K562 (cell line): ENCODE data around the gene MYH9. TPM values are rescaled to one million over a fixed set of nuclear protein-coding genes. Genes with fewer than 3 reads are reported as not detected.

ENCODE experiments used
- GATA2 ChIP-seq: sonication (generic); formaldehyde crosslinking; IDR thresholded peaks from 2 replicates; pipeline ENCODE4 v1.4.0; 2020; ENCODE audit warnings: mild to moderate bottlenecking, missing genetic modification reagents
- HDAC2 ChIP-seq: fragments of 450-650 bp; IDR thresholded peaks from 2 replicates; pipeline ENCODE4 v1.6.1; 2016; ENCODE audit warnings: mild to moderate bottlenecking
- NCOA4 ChIP-seq: fragments of 450-650 bp; IDR thresholded peaks from 2 replicates; pipeline ENCODE4 v1.6.1; 2018; ENCODE audit warnings: mild to moderate bottlenecking; ENCODE audit not compliant: partially characterized antibody
- PHTF2 ChIP-seq: fragments of 250-450 bp; sonication (Bioruptor Pico); IDR thresholded peaks from 2 replicates; pipeline ENCODE4 v1.5.0; 2021; ENCODE audit warnings: mild to moderate bottlenecking
- POLR2AphosphoS2 ChIP-seq: IDR thresholded peaks from 2 replicates; pipeline ENCODE4 v1.6.1; 2012; ENCODE audit warnings: low read length, improper control_type of control experiment
- RBM15 ChIP-seq: fragments of 200-400 bp; formaldehyde crosslinking; IDR thresholded peaks from 2 replicates; pipeline ENCODE4 v1.6.1; 2018; ENCODE audit warnings: mild to moderate bottlenecking, low read length, moderate library complexity; ENCODE audit not compliant: insufficient read depth
- SMARCA4 ChIP-seq: fragments of 450-650 bp; IDR thresholded peaks from 2 replicates; pipeline ENCODE4 v1.6.1; 2016
- SNIP1 ChIP-seq: fragments of 450-650 bp; IDR thresholded peaks from 2 replicates; pipeline ENCODE4 v1.7.1; 2017; ENCODE audit warnings: low read depth, mild to moderate bottlenecking
- SOX6 ChIP-seq: fragments of 450-650 bp; IDR thresholded peaks from 2 replicates; pipeline ENCODE4 v1.6.1; 2014; ENCODE audit warnings: mild to moderate bottlenecking
- TOE1 ChIP-seq, 2 experiments: fragments of 450-650 bp in 1 of 2; sonication (generic) in 1 of 2; formaldehyde crosslinking in 1 of 2; IDR thresholded peaks; 2 replicates each; pipeline versions ENCODE4 v1.7.1 to v1.8.0; 2016 to 2022; ENCODE audit warnings: borderline replicate concordance in 2 of 2, mild to moderate bottlenecking in 2 of 2, antibody characterized with exemption in 1 of 2, inconsistent platforms in 1 of 2, low read depth in 1 of 2, missing genetic modification reagents in 1 of 2, moderate library complexity in 1 of 2
- ZFP36 ChIP-seq: fragments of 150-350 bp; IDR thresholded peaks from 2 replicates; pipeline ENCODE4 v1.6.1; 2018; ENCODE audit warnings: low read length, low read depth; ENCODE audit not compliant: partially characterized antibody
- polyA plus RNA-seq, 8 experiments: library from polyadenylated mRNA; depleted of rRNA in 4 of 8; stranded (reverse) in 5 of 8; unstranded in 3 of 8; fragments of >200 nt; fragmentation: Nextera tagmentation in 2 of 8; fragmentation: Illumina TruSeq in 1 of 8; extraction: Ambion mirVana in 2 of 8; extraction: Trizol in 1 of 8; gene quantifications; 2 replicates each; pipeline versions ENCODE4 v1.2.1 to v1.2.3, GENCODE V29; 2011 to 2014; ENCODE audit warnings: inconsistent platforms in 1 of 8, missing spikeins in 1 of 8
- total RNA-seq, 7 experiments: library from RNA; depleted of rRNA in 6 of 7; stranded (reverse); fragments of >200 nt in 6 of 7; fragmentation: Illumina TruSeq in 2 of 7; extraction: Trizol in 2 of 7; gene quantifications; 2 replicates each; pipeline versions ENCODE4 v1.2.1 to v1.2.3, GENCODE V29; 2011 to 2021; ENCODE audit warnings: low replicate concordance in 1 of 7
- TF ChIP-seq, protein P1 (sequence below): fragments of 450-650 bp; IDR thresholded peaks from 2 replicates; pipeline ENCODE4 v1.6.1; 2018; ENCODE audit not compliant: partially characterized antibody
- TF ChIP-seq, protein P2 (sequence below): fragments of 450-650 bp; IDR thresholded peaks from 2 replicates; pipeline ENCODE4 v1.6.1; 2014; ENCODE audit warnings: low read depth, mild to moderate bottlenecking, moderate library complexity, borderline replicate concordance

MYH9 gene
- total and polyA plus RNA-seq, 9 of the 15 experiments (the other 6 are each of a cell fraction or from before 2014, with no cell fraction given), result 0.71 to 111 (median 24.6) TPM

DNA sequence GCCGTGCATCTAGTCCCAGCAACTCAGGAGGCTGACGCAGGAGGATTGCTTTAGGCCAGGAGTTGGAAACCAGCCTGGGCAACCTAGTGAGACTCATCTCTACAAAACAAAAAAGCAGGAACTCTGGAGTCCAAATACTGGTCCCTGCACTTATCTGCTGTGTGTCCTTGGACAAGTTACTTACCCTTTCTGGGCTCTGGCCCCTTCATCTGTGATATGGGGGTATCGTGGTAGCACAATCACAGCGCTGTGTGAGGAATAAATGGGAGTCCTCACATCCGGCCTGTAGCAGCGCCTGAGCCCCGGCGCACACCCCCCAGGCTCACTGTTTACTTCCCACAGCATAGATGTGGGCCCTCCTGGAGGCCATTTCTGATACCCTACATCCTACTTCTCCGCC, 44.2 kb upstream of the MYH9 start (continued):
- TF ChIP-seq, protein P1, sequence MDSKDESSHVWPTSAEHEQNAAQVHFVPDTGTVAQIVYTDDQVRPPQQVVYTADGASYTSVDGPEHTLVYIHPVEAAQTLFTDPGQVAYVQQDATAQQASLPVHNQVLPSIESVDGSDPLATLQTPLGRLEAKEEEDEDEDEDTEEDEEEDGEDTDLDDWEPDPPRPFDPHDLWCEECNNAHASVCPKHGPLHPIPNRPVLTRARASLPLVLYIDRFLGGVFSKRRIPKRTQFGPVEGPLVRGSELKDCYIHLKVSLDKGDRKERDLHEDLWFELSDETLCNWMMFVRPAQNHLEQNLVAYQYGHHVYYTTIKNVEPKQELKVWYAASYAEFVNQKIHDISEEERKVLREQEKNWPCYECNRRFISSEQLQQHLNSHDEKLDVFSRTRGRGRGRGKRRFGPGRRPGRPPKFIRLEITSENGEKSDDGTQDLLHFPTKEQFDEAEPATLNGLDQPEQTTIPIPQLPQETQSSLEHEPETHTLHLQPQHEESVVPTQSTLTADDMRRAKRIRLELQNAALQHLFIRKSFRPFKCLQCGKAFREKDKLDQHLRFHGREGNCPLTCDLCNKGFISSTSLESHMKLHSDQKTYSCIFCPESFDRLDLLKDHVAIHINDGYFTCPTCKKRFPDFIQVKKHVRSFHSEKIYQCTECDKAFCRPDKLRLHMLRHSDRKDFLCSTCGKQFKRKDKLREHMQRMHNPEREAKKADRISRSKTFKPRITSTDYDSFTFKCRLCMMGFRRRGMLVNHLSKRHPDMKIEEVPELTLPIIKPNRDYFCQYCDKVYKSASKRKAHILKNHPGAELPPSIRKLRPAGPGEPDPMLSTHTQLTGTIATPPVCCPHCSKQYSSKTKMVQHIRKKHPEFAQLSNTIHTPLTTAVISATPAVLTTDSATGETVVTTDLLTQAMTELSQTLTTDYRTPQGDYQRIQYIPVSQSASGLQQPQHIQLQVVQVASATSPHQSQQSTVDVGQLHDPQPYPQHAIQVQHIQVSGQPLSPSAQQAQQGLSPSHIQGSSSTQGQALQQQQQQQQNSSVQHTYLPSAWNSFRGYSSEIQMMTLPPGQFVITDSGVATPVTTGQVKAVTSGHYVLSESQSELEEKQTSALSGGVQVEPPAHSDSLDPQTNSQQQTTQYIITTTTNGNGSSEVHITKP, result no peak
- TF ChIP-seq, protein P2, sequence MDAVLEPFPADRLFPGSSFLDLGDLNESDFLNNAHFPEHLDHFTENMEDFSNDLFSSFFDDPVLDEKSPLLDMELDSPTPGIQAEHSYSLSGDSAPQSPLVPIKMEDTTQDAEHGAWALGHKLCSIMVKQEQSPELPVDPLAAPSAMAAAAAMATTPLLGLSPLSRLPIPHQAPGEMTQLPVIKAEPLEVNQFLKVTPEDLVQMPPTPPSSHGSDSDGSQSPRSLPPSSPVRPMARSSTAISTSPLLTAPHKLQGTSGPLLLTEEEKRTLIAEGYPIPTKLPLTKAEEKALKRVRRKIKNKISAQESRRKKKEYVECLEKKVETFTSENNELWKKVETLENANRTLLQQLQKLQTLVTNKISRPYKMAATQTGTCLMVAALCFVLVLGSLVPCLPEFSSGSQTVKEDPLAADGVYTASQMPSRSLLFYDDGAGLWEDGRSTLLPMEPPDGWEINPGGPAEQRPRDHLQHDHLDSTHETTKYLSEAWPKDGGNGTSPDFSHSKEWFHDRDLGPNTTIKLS, result no peak
- TF ChIP-seq ZFP36 (peak; percentile 73), SNIP1 (no peak), GATA2 (CRISPR knock-in tag) (no peak), POLR2AphosphoS2 (no peak), HDAC2 (no peak), SMARCA4 (no peak), NCOA4 (no peak), SOX6 (no peak), TOE1 (IDR thresholded peaks at IDR 0.05; ENCODE audit: borderline replicate concordance) (no peak), TOE1 (CRISPR knock-in tag; IDR thresholded peaks at IDR 0.05; ENCODE audit: borderline replicate concordance, low read depth) (no peak), PHTF2 (CRISPR knock-in tag) (no peak), RBM15 (no peak)
